ENCODE measurements around the gene SH2D2A. TPM values are rescaled to one million over a fixed set of nuclear protein-coding genes. Genes with fewer than 3 reads are reported as not detected.

SH2D2A gene
- polyA plus RNA-seq, 1 of the 3 experiments (the other 2 are of a cell fraction): not detected

GRCh38 chr1:156853761-156854160 is 37.1 kb upstream of the SH2D2A start:
- Histone ChIP-seq H3K9ac (no peak overlapping the region), H3K4me1 (ENCODE audit: control insufficient read depth in 1 of 2, insufficient read depth in 2 of 2, low read depth in 1 of 2, low read length in 1 of 2) (peaks cover 0 to 58% of the 10 kb centered on the region in 2 experiments; a peak in 3 of 4 replicates), H4K20me1 (ENCODE audit: insufficient read depth) (no peaks in the 10 kb centered on the region), H3K4me3 (ENCODE audit: low read depth in 2 of 2, low read length in 1 of 2) (no peak overlapping the region), H3K79me2 (ENCODE audit: insufficient read depth) (no peaks in the 10 kb centered on the region), H3K4me2 (no peak overlapping the region), H3K36me3 (replicated peaks in 1 of 2; ENCODE audit: control insufficient read depth in 1 of 2, insufficient read depth in 2 of 2, low read length in 1 of 2) (no peaks in the 10 kb centered on the region), H3K9me2 (no peaks in the 10 kb centered on the region), H3K9me3 (no peaks in the 10 kb centered on the region), H3K27me3 (ENCODE audit: insufficient read depth) (peaks cover 11% of the 10 kb centered on the region; the same call in 1 of the 2 replicates), H3K27ac (ENCODE audit: low read depth in 2 of 2, low read length in 1 of 2) (peak overlapping the region in 1 of 2 experiments; percentile 94; a peak in 1 of 4 replicates), H2AFZ (ENCODE audit: low read depth) (no peak overlapping the region), H3F3A (replicated peaks; ENCODE audit: insufficient read depth) (no peaks in the 10 kb centered on the region)
- TF ChIP-seq, protein P1, sequence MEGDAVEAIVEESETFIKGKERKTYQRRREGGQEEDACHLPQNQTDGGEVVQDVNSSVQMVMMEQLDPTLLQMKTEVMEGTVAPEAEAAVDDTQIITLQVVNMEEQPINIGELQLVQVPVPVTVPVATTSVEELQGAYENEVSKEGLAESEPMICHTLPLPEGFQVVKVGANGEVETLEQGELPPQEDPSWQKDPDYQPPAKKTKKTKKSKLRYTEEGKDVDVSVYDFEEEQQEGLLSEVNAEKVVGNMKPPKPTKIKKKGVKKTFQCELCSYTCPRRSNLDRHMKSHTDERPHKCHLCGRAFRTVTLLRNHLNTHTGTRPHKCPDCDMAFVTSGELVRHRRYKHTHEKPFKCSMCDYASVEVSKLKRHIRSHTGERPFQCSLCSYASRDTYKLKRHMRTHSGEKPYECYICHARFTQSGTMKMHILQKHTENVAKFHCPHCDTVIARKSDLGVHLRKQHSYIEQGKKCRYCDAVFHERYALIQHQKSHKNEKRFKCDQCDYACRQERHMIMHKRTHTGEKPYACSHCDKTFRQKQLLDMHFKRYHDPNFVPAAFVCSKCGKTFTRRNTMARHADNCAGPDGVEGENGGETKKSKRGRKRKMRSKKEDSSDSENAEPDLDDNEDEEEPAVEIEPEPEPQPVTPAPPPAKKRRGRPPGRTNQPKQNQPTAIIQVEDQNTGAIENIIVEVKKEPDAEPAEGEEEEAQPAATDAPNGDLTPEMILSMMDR (IDR thresholded peaks at IDR 0.05): no peak
- TF ChIP-seq RAD21 (IDR thresholded peaks at IDR 0.05; ENCODE audit: low read length) (no peak), USF2 (IDR thresholded peaks at IDR 0.05; ENCODE audit: borderline replicate concordance, low read depth, low read length) (no peak), ZBTB33 (IDR thresholded peaks at IDR 0.05; ENCODE audit: borderline replicate concordance, low read depth) (no peak), NRF1 (IDR thresholded peaks at IDR 0.05; ENCODE audit: low read depth, low read length) (no peak), SIN3A (IDR thresholded peaks at IDR 0.05; ENCODE audit: borderline replicate concordance, low read depth, low read length) (no peak), RFX5 (IDR thresholded peaks at IDR 0.05; ENCODE audit: low read length) (no peak), TEAD4 (IDR thresholded peaks at IDR 0.05; ENCODE audit: borderline replicate concordance, insufficient read depth) (no peak), REST (IDR thresholded peaks at IDR 0.05; ENCODE audit: low read depth, low read length) (no peak), RCOR1 (IDR thresholded peaks at IDR 0.05; ENCODE audit: low read length) (no peak), TAF1 (IDR thresholded peaks at IDR 0.05; ENCODE audit: borderline replicate concordance, low read depth, low read length) (no peak), CHD2 (IDR thresholded peaks at IDR 0.05; ENCODE audit: low read length, partially characterized antibody) (no peak)
- DNase-seq: no peak
- ChIA-PET POLR2A (no interaction called here), CTCF (interaction anchor here (1.2 to 18.0 kb wide), 5 partner anchors 18 to 147 kb away, joined by 4 to 566 read pairs (median 10); no protein-coding TSS in a partner anchor)
- 98% methylated on average over 7 of the region's 19 CpGs for WGBS (ENCODE audit: low lambda C conversion rate)
